Pancreas (tissue), 10 donors: Measurements from ENCODE around the gene DPYSL3. TPM values are rescaled to one million over a fixed set of nuclear protein-coding genes. Genes with fewer than 3 reads are reported as not detected.

Experiments used
- ATAC-seq, 4 donors: fragments of 200-7000 bp; cut with Tn5 transposase; one replicate each; pipeline versions ENCODE4 v1.8.0 to v1.9.1; 2020; ENCODE audit warnings: mild to moderate bottlenecking in 4 of 4, moderate library complexity in 4 of 4
- DNase-seq, 6 donors: peaks; one replicate each; pipeline ENCODE4 v3.0.0-alpha.2; 2020
- FAIRE-seq: peaks from 2 replicates; lab custom pipeline; 2012; peaks lifted over from hg19 to GRCh38; lab: Jason Lieb, UNC
- H3K27ac ChIP-seq, 4 donors: fragments of 200-600 bp; sonication (generic); 1 replicate in 3 of 4; 2 replicates in 1 of 4; pipeline versions ENCODE4 v1.5.0 to v1.8.0; 2020
- H3K27me3 ChIP-seq, 4 donors: fragments of 200-600 bp; one replicate each; pipeline ENCODE4 v1.8.0; 2021
- H3K36me3 ChIP-seq, 3 donors: fragments of 200-600 bp; sonication (generic) in 1 of 3; one replicate each; pipeline versions ENCODE4 v1.5.0 to v1.8.0; 2020 to 2021
- H3K4me1 ChIP-seq, 3 donors: fragments of 200-600 bp; one replicate each; pipeline ENCODE4 v1.8.0; 2021
- H3K4me3 ChIP-seq, 4 donors: fragments of 200-600 bp; sonication (generic) in 2 of 4; one replicate each; pipeline versions ENCODE4 v1.5.0 to v1.8.0; 2020 to 2021
- H3K9me3 ChIP-seq, 4 donors: fragments of 200-600 bp; one replicate each; pipeline ENCODE4 v1.8.0; 2021
- CTCF ChIP-seq, 4 donors: fragments of 200-600 bp; sonication (generic) in 3 of 4; IDR thresholded peaks; one replicate each; pipeline versions ENCODE4 v1.5.0 to v1.8.0; 2021; ENCODE audit warnings: antibody characterized with exemption in 4 of 4
- WGBS, 2 donors: extraction: QIAGEN DNeasy Blood & Tissue Kit; methylation state at CpG; one replicate each; pipeline ENCODE4 v1.1.7; 2013; 5-methylcytosine and 5-hydroxymethylcytosine counted together
- intact Hi-C, 3 donors: fragments of 100-400 bp; cut with DNase I; formaldehyde crosslinking; loops; one replicate each; pipeline versions ENCODE4 v1.11.1 to v1.14.2; 2022
- polyA plus RNA-seq, 2 donors: library from polyadenylated mRNA; stranded (reverse); fragments of 200-250 nt; gene quantifications; one replicate each; pipeline ENCODE4 v1.2.3, GENCODE V29; 2013
- total RNA-seq, 6 donors: library from RNA; stranded (reverse); fragmentation: NEBNext Ultra II Directional in 4 of 6; extraction: Animal tissue kit (Norgen Biotek cat#: 25700) in 4 of 6; gene quantifications; one replicate each; pipeline versions ENCODE4 v1.2.1 to v1.2.4, GENCODE V29; 2021 to 2023
- donor health status: healthy with polysubstance abuse.
- donor health status: DM: no; HTN: no; CAD: no; lungs with moderate emphysema.
- donor health status: DM: no; HTN: no; CAD: no.
- donor health status: control.
- donor health status: control.
- donor health status: Bipolar disorder and iron deficiency.
- donor health status: DM: yes; HTN: yes; CAD: no.
- donor health status: DM: no; HTN: no; CAD: no.
- donor health status: DM: no; HTN: no; CAD: no.
- donor health status: DM: yes; HTN: yes; CAD: no.

DPYSL3 gene
- total and polyA plus RNA-seq, 8 donors, result 1.7 to 18.4 (median 5.0) TPM

GRCh38 chr5:147483961-147484707 is 25.7 kb downstream of the DPYSL3 start:
- Histone ChIP-seq H3K36me3 (no peaks in the 10 kb centered on the region), H3K27ac (peak overlapping the region in 2 of 4 donors; percentile 62 to 69), H3K27me3 (no peaks in the 10 kb centered on the region), H3K4me1 (peaks cover 0 to 7% (median 0%) of the 10 kb centered on the region in 3 donors), H3K4me3 (no peak overlapping the region), H3K9me3 (no peaks in the 10 kb centered on the region)
- TF ChIP-seq CTCF (IDR thresholded peaks at IDR 0.05), result no peak
- ATAC-seq, result peak; percentile 43 to 81 (median 72)
- FAIRE-seq, result peak; percentile 86
- intact Hi-C loops, result no loop called here
- DNase-seq, result peak in 3 of 6 donors; percentile 21 to 26 (median 22)
- WGBS, 2 donors, result 53 to 62% methylated on average over 5 of the region's 5 CpGs

GRCh38 chr5:147483188-147483790 is 26.6 kb downstream of the DPYSL3 start:
- intact Hi-C loops, result no loop called here
- DNase-seq (no peak), FAIRE-seq (no peak), ATAC-seq (peak in 2 of 4 donors; percentile 62 to 69)
- no peak for TF ChIP-seq CTCF (IDR thresholded peaks at IDR 0.05)
- Histone ChIP-seq H3K27ac (peak overlapping the region in 2 of 4 donors; percentile 7 to 69), H3K4me1 (peaks cover 0 to 7% (median 0%) of the 10 kb centered on the region in 3 donors), H3K4me3 (no peak overlapping the region), H3K27me3 (no peaks in the 10 kb centered on the region), H3K9me3 (no peaks in the 10 kb centered on the region), H3K36me3 (no peaks in the 10 kb centered on the region)
- 70 to 74% methylated on average over 5 of the region's 5 CpGs for WGBS, 2 donors

- no peak for FAIRE-seq
- Histone ChIP-seq H3K36me3 (no peaks in the 10 kb centered on the region), H3K9me3 (no peaks in the 10 kb centered on the region), H3K4me1 (peaks cover 0 to 7% (median 0%) of the 10 kb centered on the region in 3 donors), H3K27me3 (no peaks in the 10 kb centered on the region), H3K27ac (peak overlapping the region in 1 of 4 donors; percentile 69), H3K4me3 (no peak overlapping the region)
- DNase-seq, result no peak
- intact Hi-C loops, result no loop called here
- WGBS, 2 donors, result 73 to 80% methylated on average over 7 of the region's 7 CpGs
- no peak for ATAC-seq
- TF ChIP-seq CTCF (IDR thresholded peaks at IDR 0.05), result no peak
Observed at GRCh38 chr5:147482706-147483180, 27.1 kb downstream of the DPYSL3 start.

GRCh38 chr5:147481874-147482705 is 27.8 kb downstream of the DPYSL3 start:
- Histone ChIP-seq H3K4me3 (no peak overlapping the region), H3K27ac (peak overlapping the region in 2 of 4 donors; percentile 2 to 19), H3K27me3 (no peaks in the 10 kb centered on the region), H3K4me1 (peaks cover 0 to 7% (median 0%) of the 10 kb centered on the region in 3 donors), H3K9me3 (no peaks in the 10 kb centered on the region), H3K36me3 (no peaks in the 10 kb centered on the region)
- peak in 2 of 4 donors; percentile 21 to 60 for ATAC-seq
- no peak for TF ChIP-seq CTCF (IDR thresholded peaks at IDR 0.05)
- no peak for DNase-seq
- 63 to 69% methylated on average over 3 of the region's 3 CpGs for WGBS, 2 donors
- FAIRE-seq, result no peak
- intact Hi-C loops, result no loop called here
